ENCODE data around the gene PLCB2.

The PLCB2 gene

GRCh38 chr15:40323953-40324937 lies 16.5 kb upstream of the PLCB2 start:
- DNase-seq = no peak

GRCh38 chr15:40323239-40323952 lies 15.7 kb upstream of the PLCB2 start, which contains the start of gene INAFM2:
TSS of gene INAFM2 (plus strand) at chr15:40323692. CDS start at chr15:40324056, 364 bp downstream.
- DNase-seq = peak; percentile 94

- DNase-seq = no peak
Measured at GRCh38 chr15:40322531-40323238, 14.9 kb upstream of the PLCB2 start.

- no peak for DNase-seq
Measured at GRCh38 chr15:40320931-40321371, 13.2 kb upstream of the PLCB2 start.

- DNase-seq = no peak
Measured at GRCh38 chr15:40320409-40320808, 12.7 kb upstream of the PLCB2 start.

- no peak for DNase-seq
Measured at GRCh38 chr15:40317580-40317979, 9.8 kb upstream of the PLCB2 start.

- DNase-seq = no peak
Measured at GRCh38 chr15:40316931-40317330, 9.2 kb upstream of the PLCB2 start.

GRCh38 chr15:40314723-40315276 lies 7.1 kb upstream of the PLCB2 start:
- no peak for DNase-seq

GRCh38 chr15:40313531-40314398 lies 6.0 kb upstream of the PLCB2 start:
- no peak for DNase-seq

- DNase-seq = no peak
Measured at GRCh38 chr15:40312370-40313158, 4.8 kb upstream of the PLCB2 start.

- DNase-seq = no peak
Measured at GRCh38 chr15:40310993-40311392, 3.3 kb upstream of the PLCB2 start.

- DNase-seq = peak; percentile 84
Measured at GRCh38 chr15:40310001-40310959, 2.5 kb upstream of the PLCB2 start.

- DNase-seq = no peak
Measured at GRCh38 chr15:40309344-40309862, 1.7 kb upstream of the PLCB2 start.

GRCh38 chr15:40306908-40307307 lies 827 bp downstream of the PLCB2 start:
- peak; percentile 59 for DNase-seq

- no peak for DNase-seq
Measured at GRCh38 chr15:40306371-40306770, 1.4 kb downstream of the PLCB2 start.

GRCh38 chr15:40305281-40305680 lies 2.5 kb downstream of the PLCB2 start:
- no peak for DNase-seq

GRCh38 chr15:40303576-40303975 lies 4.2 kb downstream of the PLCB2 start:
- no peak for DNase-seq

- no peak for DNase-seq
Measured at GRCh38 chr15:40302981-40303380, 4.8 kb downstream of the PLCB2 start.

GRCh38 chr15:40302288-40302886 lies 5.3 kb downstream of the PLCB2 start:
- no peak for DNase-seq
